Measurements from ENCODE around the gene PLAAT1.

DNA sequence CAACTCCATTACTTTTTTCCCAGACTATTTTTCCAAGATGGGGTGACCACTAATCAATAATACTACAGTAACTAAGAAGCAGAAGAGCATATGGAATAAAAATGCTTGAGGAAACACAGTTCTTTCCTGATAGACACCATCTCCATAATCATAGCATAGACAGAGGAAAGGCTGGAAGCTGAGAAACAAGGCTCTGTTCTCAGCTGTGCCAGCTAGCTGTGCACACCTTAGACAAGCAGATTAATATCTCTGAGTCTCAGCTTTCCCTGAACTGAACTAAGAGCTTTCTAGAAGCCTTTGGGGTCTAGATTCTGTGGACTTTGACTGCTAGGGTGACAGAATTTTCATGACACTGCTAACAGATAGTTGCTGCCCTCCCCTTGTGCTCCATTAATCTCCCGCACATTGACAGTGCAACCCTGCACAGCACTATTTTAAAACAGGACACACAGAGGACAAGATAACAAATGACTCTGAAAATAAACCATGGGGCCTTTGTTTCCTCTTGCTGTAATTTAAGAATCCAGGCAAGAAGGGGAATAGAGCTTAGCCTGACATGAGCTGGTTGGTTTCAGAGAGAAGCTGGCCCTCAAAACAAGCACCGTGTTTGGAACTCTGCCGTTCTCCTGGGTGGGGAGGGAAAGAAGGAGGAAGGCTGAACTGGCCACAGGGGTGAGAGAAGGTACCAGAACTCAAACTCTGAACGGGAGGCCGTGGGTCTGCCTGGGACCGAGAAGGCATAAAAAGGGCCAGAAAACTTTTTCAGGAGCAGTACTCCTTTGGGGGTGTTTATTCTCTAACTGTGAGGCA, 70.1 kb downstream of the PLAAT1 start:
- no peak for TF ChIP-seq POLR2A (IDR thresholded peaks at IDR 0.05)
- TF ChIP-seq, protein P1, sequence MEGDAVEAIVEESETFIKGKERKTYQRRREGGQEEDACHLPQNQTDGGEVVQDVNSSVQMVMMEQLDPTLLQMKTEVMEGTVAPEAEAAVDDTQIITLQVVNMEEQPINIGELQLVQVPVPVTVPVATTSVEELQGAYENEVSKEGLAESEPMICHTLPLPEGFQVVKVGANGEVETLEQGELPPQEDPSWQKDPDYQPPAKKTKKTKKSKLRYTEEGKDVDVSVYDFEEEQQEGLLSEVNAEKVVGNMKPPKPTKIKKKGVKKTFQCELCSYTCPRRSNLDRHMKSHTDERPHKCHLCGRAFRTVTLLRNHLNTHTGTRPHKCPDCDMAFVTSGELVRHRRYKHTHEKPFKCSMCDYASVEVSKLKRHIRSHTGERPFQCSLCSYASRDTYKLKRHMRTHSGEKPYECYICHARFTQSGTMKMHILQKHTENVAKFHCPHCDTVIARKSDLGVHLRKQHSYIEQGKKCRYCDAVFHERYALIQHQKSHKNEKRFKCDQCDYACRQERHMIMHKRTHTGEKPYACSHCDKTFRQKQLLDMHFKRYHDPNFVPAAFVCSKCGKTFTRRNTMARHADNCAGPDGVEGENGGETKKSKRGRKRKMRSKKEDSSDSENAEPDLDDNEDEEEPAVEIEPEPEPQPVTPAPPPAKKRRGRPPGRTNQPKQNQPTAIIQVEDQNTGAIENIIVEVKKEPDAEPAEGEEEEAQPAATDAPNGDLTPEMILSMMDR (IDR thresholded peaks at IDR 0.05) = no peak

All from heart left ventricle (tissue), 13 donors.